Prostate gland (tissue), 2 donors: ENCODE measurements around the gene PCDHGB3.
"Not testable (repeated sequence)": the region's sequence is repeated elsewhere in the genome, so short reads cannot be mapped to it uniquely, and the experiment has no call there.

Experiments
- CTCF ChIP-seq, 4 experiments: fragments of 200-600 bp in 2 of 4; fragments of 450-650 bp in 2 of 4; sonication (generic) in 2 of 4; IDR thresholded peaks; 1 replicate in 3 of 4; 2 replicates in 1 of 4; pipeline ENCODE4 v1.5.1; 2016 to 2019; ENCODE audit warnings: antibody characterized with exemption in 4 of 4, mild to moderate bottlenecking in 2 of 4, moderate library complexity in 2 of 4
- POLR2A ChIP-seq: fragments of 450-650 bp; IDR thresholded peaks from one replicate; pipeline ENCODE4 v1.6.1; 2016; ENCODE audit warnings: antibody characterized with exemption, mild to moderate bottlenecking
- POLR2AphosphoS5 ChIP-seq: sonication (generic); formaldehyde crosslinking; IDR thresholded peaks from one replicate; pipeline ENCODE4 v1.6.1; 2017; ENCODE audit warnings: antibody characterized with exemption

- not testable (repeated sequence) for TF ChIP-seq CTCF (IDR thresholded peaks at IDR 0.05); POLR2A; POLR2AphosphoS5
These were observed 44.7 kb downstream of the PCDHGB3 start for GRCh38 chr5:141414548-141415274.
